Ovary (tissue), 9 donors: ENCODE measurements around the gene RFX1. TPM values are rescaled to one million over a fixed set of nuclear protein-coding genes. Genes with fewer than 3 reads are reported as not detected.

ENCODE experiments used
- DNase-seq, 5 donors: peaks; one replicate each; pipeline ENCODE4 v3.0.0-alpha.2; 2019 to 2020
- H3K27ac ChIP-seq, 2 donors: fragments of 200-600 bp; one replicate each; pipeline versions ENCODE4 v1.5.1 to v1.8.0; 2019 to 2022
- H3K27me3 ChIP-seq: fragments of 200-600 bp; one replicate; pipeline ENCODE4 v1.8.0; 2022
- H3K36me3 ChIP-seq: fragments of 200-600 bp; sonication (generic); one replicate; pipeline ENCODE4 v1.5.1; 2019
- H3K4me1 ChIP-seq: one replicate; pipeline ENCODE4 v1.8.1; 2013; ENCODE audit warnings: mild to moderate bottlenecking, moderate library complexity; ENCODE audit not compliant: insufficient read depth
- H3K4me3 ChIP-seq: fragments of 200-600 bp; sonication (generic); one replicate; pipeline ENCODE4 v1.5.1; 2017
- H3K9me3 ChIP-seq, 2 donors: fragments of 200-600 bp in 1 of 2; sonication (generic) in 1 of 2; one replicate each; pipeline versions ENCODE4 v1.5.1 to v1.8.1; 2013 to 2019; ENCODE audit warnings: mild to moderate bottlenecking in 1 of 2, moderate library complexity in 1 of 2
- CTCF ChIP-seq, 3 donors: fragments of 450-650 bp in 2 of 3; fragments of 200-600 bp in 1 of 3; IDR thresholded peaks; one replicate each; pipeline versions ENCODE4 v1.5.1 to v1.8.0; 2016 to 2022; ENCODE audit warnings: antibody characterized with exemption in 3 of 3, mild to moderate bottlenecking in 1 of 3
- EP300 ChIP-seq: sonication (generic); formaldehyde crosslinking; IDR thresholded peaks from one replicate; pipeline ENCODE4 v1.6.1; 2017; ENCODE audit warnings: antibody characterized with exemption
- POLR2A ChIP-seq: fragments of 450-650 bp; IDR thresholded peaks from one replicate; pipeline ENCODE4 v1.6.1; 2017; ENCODE audit warnings: antibody characterized with exemption, mild to moderate bottlenecking, moderate library complexity
- WGBS, 3 donors: extraction: QIAGEN DNeasy Blood & Tissue Kit in 1 of 3; methylation state at CpG; one replicate each; pipeline versions ENCODE4 v1.1.5 to v1.1.7; 2013 to 2017; 5-methylcytosine and 5-hydroxymethylcytosine counted together
- intact Hi-C, 4 donors: fragments of 100-400 bp; cut with DNase I; formaldehyde crosslinking; loops; one replicate each; pipeline versions ENCODE4 v1.11.0 to v1.15.1; 2022 to 2023
- polyA plus RNA-seq, 2 donors: library from polyadenylated mRNA; stranded (reverse); fragments of 200-250 nt in 1 of 2; fragments of 350-450 nt in 1 of 2; fragmentation: Illumina TruSeq in 1 of 2; extraction: RNeasy Lipid Tissue Mini Kit (QIAGEN cat#74804) in 1 of 2; gene quantifications; one replicate each; pipeline ENCODE4 v1.2.3, GENCODE V29; 2013 to 2014
- total RNA-seq, 7 donors: library from RNA; depleted of rRNA in 2 of 7; stranded (reverse); fragments of >200 nt in 2 of 7; fragmentation: NEBNext Ultra II Directional in 3 of 7; extraction: Animal tissue kit (Norgen Biotek cat#: 25700) in 3 of 7; gene quantifications; one replicate each; pipeline versions ENCODE4 v1.1.0 to v1.2.4, GENCODE V29; 2016 to 2023
- donor health status: DM: no; HTN: no; CAD: no; lungs with moderate emphysema.
- donor health status: DM: no; HTN: no; CAD: no.
- donor health status: Bipolar disorder and iron deficiency.
- donor health status: DM: yes; HTN: yes; CAD: no.
- donor health status: DM: no; HTN: no; CAD: no.
- donor health status: DM: yes; HTN: yes; CAD: no.

Gene RFX1
- total and polyA plus RNA-seq, 9 donors = 1.2 to 16.1 (median 13.1) TPM

GRCh38 chr19:13981988-13982501, 24.1 kb downstream of the RFX1 start:
- WGBS, 3 donors = 92 to 96% (median 92%) methylated on average over 17 of the region's 17 CpGs
- Histone ChIP-seq H3K27ac (no peak overlapping the region), H3K27me3 (no peaks in the 10 kb centered on the region), H3K36me3 (no peaks in the 10 kb centered on the region), H3K4me3 (no peak overlapping the region), H3K4me1 (peaks cover 5% of the 10 kb centered on the region), H3K9me3 (no peaks in the 10 kb centered on the region)
- TF ChIP-seq CTCF (IDR thresholded peaks at IDR 0.05) (no peak), POLR2A (no peak), EP300 (no peak)
- intact Hi-C loops = no loop called here
- DNase-seq = no peak

GRCh38 chr19:13981467-13981866, 24.7 kb downstream of the RFX1 start:
- no peak for DNase-seq
- no peaks in the 10 kb centered on the region for H3K27me3 ChIP-seq
- TF ChIP-seq CTCF (IDR thresholded peaks at IDR 0.05) = no peak
- no peak for TF ChIP-seq EP300
- no peak for TF ChIP-seq POLR2A
- no peak overlapping the region for H3K4me3 ChIP-seq
- intact Hi-C loops = no loop called here
- H3K36me3 ChIP-seq = no peaks in the 10 kb centered on the region
- peaks cover 5% of the 10 kb centered on the region for H3K4me1 ChIP-seq
- no peaks in the 10 kb centered on the region for H3K9me3 ChIP-seq
- WGBS, 3 donors = 83 to 94% (median 92%) methylated on average over 9 of the region's 9 CpGs
- no peak overlapping the region for H3K27ac ChIP-seq

GRCh38 chr19:13981021-13981420, 25.1 kb downstream of the RFX1 start:
- intact Hi-C loops = no loop called here
- Histone ChIP-seq H3K27me3 (no peaks in the 10 kb centered on the region), H3K4me1 (peaks cover 5% of the 10 kb centered on the region), H3K4me3 (no peak overlapping the region), H3K27ac (no peak overlapping the region), H3K36me3 (no peaks in the 10 kb centered on the region), H3K9me3 (no peaks in the 10 kb centered on the region)
- TF ChIP-seq POLR2A (no peak), CTCF (IDR thresholded peaks at IDR 0.05) (no peak), EP300 (no peak)
- DNase-seq = no peak
- 92 to 97% (median 96%) methylated on average over 3 to 5 of the region's 5 CpGs for WGBS, 3 donors

GRCh38 chr19:13980340-13980739, 25.8 kb downstream of the RFX1 start:
- no peak for DNase-seq
- Histone ChIP-seq H3K27ac (no peak overlapping the region), H3K36me3 (no peaks in the 10 kb centered on the region), H3K27me3 (no peaks in the 10 kb centered on the region), H3K4me3 (no peak overlapping the region), H3K4me1 (peaks cover 5% of the 10 kb centered on the region), H3K9me3 (no peaks in the 10 kb centered on the region)
- intact Hi-C loops = no loop called here
- TF ChIP-seq EP300 (no peak), CTCF (IDR thresholded peaks at IDR 0.05) (no peak), POLR2A (no peak)
- WGBS, 3 donors = 90 to 96% (median 92%) methylated on average over 12 to 15 of the region's 15 CpGs
